ENCODE measurements around the gene FAM174C. TPM values are rescaled to one million over a fixed set of nuclear protein-coding genes. Genes with fewer than 3 reads are reported as not detected.

The FAM174C gene
- total and polyA plus RNA-seq, 10 of the 15 experiments (the other 5 are each of a cell fraction or from before 2014, with no cell fraction given): 0.89 to 94.6 (median 43.6) TPM

DNA sequence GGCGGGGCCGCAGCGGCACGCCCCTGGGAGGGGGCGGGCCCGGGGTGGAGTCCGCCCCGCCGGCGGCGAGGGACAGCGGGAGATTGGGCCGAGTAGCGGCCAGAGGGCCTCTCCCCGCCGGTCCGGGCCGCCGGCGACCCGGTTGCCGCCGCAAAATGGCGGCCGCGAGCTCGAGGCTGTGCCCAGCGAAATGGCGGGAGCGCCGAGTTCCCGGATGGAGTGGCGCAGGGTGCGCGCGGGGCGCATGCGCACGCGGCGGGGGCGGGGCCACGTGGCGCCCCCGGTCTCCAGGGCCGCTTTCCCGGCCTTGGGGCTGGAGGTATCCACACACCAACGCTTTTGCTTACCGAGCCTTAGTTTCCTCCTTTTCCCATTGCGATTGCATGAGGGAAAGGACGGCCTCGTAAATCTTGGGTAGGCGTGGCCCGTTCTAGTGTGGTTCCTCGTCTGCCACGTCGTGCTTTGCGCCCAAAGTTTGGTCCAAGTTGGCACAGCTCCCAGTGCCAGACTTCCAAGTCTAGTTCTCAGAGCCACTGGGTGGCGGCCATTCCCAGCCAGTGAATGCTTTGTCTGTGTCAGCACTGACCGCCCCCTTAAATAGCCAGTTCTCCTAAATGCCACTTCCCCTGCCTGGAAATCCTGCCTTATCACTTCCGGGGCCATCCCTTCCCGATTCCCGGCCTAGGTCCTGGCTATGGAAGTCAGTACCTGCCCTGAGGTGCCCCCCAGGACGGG lies 5.7 kb upstream of the FAM174C start:
- BruUV-seq (replicated peaks): TSS peak; percentile 65
- H3K4me3 ChIP-seq: peak overlapping the region; percentile 98
- peaks cover 44% of the 10 kb centered on the region for H3K4me1 ChIP-seq (ENCODE audit: control insufficient read depth, insufficient read depth, low read length)
- FAIRE-seq (no peak), ATAC-seq (peak; percentile 11), DNase-seq (ENCODE audit: low read depth, low spot score) (no peak)
- intact Hi-C loops (cut with micrococcal nuclease; ENCODE audit: unreplicated experiment) (loop anchor here (1.0 kb wide), 1 partner anchor 9 kb away; no protein-coding TSS in a partner anchor), in situ Hi-C loops (cut with MboI) (loop anchor here (10.0 kb wide), 1 partner anchor 815 kb away; no protein-coding TSS in a partner anchor)
- no peak overlapping the region; the same call in 1 of the 2 replicates for H2AFZ ChIP-seq (ENCODE audit: control insufficient read depth, low read depth, low read length)
- H3K79me2 ChIP-seq (ENCODE audit: control insufficient read depth, insufficient read depth, low read length): peaks cover 50% of the 10 kb centered on the region
- WGBS (ENCODE audit: insufficient coverage, insufficient replicate concordance, low lambda C conversion rate, missing lambda C conversion rate): under 1% methylated on average over 48 of the region's 64 CpGs
- SMC1A ChIA-PET (ENCODE audit: uncharacterized antibody, unreplicated experiment): interaction anchor here (1.0 to 7.3 kb wide), 2 partner anchors 13 to 26 kb away, joined by 3 to 172 read pairs; partner anchors contain the start of gene ATP5F1D
- no peaks in the 10 kb centered on the region for H3K9me3 ChIP-seq (replicated peaks; ENCODE audit: control insufficient read depth, insufficient read depth, low read length)
- POLR2A ChIA-PET: interaction anchor here (1.0 to 8.7 kb wide), 11 partner anchors 10 to 362 kb away, joined by 3 to 184 read pairs (median 5); partner anchors contain the start of genes ARHGAP45 and ATP5F1D
- RAD21 ChIA-PET (ENCODE audit: unreplicated experiment): interaction anchor here (1.0 to 5.1 kb wide), 7 partner anchors 10 to 212 kb away, joined by 3 to 336 read pairs (median 7); partner anchors contain the start of gene ATP5F1D
- CTCF ChIA-PET: interaction anchor here (0.6 to 7.2 kb wide), 5 partner anchors 10 to 250 kb away, joined by 3 to 363 read pairs (median 3); partner anchors contain the start of gene ATP5F1D
- no peaks in the 10 kb centered on the region; the same call in 1 of the 2 replicates for H4K20me1 ChIP-seq (ENCODE audit: control insufficient read depth, insufficient read depth)
- peak overlapping the region; percentile 98 for H3K27ac ChIP-seq (ENCODE audit: control insufficient read depth, insufficient read depth)
- H3K36me3 ChIP-seq (ENCODE audit: control insufficient read depth in 2 of 2, insufficient read depth in 2 of 2, low read length in 1 of 2): peaks cover 30 to 32% of the 10 kb centered on the region in 2 experiments
- no peaks in the 10 kb centered on the region for H3K27me3 ChIP-seq (replicated peaks in 1 of 2; ENCODE audit: control insufficient read depth in 2 of 2, insufficient read depth in 2 of 2, low read length in 1 of 2)
- peak overlapping the region; percentile 98 for H3K9ac ChIP-seq (ENCODE audit: control insufficient read depth, insufficient read depth, low read length)
- H3K4me2 ChIP-seq (ENCODE audit: control insufficient read depth, insufficient read depth): peak overlapping the region; percentile 99
- TF ChIP-seq CUX1 (IDR thresholded peaks at IDR 0.05; ENCODE audit: insufficient replicate concordance, low read depth, low read length): no peak
- no peak for TF ChIP-seq CREB1 (IDR thresholded peaks at IDR 0.05; ENCODE audit: low read depth)
- TF ChIP-seq POLR2AphosphoS2 (IDR thresholded peaks at IDR 0.05; ENCODE audit: low read depth, low read length): peak; percentile 73; the same call in 1 of the 2 replicates
- TF ChIP-seq, protein P1, sequence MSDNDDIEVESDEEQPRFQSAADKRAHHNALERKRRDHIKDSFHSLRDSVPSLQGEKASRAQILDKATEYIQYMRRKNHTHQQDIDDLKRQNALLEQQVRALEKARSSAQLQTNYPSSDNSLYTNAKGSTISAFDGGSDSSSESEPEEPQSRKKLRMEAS (IDR thresholded peaks at IDR 0.05; ENCODE audit: low read depth, low read length): peak; percentile 80; the same call in 1 of the 2 replicates
- no peak for TF ChIP-seq EZH2 (IDR thresholded peaks at IDR 0.05; ENCODE audit: borderline replicate concordance, control insufficient read depth, low read depth, low read length)
- TF ChIP-seq, protein P2, sequence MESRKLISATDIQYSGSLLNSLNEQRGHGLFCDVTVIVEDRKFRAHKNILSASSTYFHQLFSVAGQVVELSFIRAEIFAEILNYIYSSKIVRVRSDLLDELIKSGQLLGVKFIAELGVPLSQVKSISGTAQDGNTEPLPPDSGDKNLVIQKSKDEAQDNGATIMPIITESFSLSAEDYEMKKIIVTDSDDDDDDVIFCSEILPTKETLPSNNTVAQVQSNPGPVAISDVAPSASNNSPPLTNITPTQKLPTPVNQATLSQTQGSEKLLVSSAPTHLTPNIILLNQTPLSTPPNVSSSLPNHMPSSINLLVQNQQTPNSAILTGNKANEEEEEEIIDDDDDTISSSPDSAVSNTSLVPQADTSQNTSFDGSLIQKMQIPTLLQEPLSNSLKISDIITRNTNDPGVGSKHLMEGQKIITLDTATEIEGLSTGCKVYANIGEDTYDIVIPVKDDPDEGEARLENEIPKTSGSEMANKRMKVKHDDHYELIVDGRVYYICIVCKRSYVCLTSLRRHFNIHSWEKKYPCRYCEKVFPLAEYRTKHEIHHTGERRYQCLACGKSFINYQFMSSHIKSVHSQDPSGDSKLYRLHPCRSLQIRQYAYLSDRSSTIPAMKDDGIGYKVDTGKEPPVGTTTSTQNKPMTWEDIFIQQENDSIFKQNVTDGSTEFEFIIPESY (IDR thresholded peaks at IDR 0.05): no peak; the same call in 1 of the 2 replicates
- peak; percentile 96 for TF ChIP-seq POLR2AphosphoS5 (IDR thresholded peaks at IDR 0.05; ENCODE audit: low read length)
- TF ChIP-seq, protein P3, sequence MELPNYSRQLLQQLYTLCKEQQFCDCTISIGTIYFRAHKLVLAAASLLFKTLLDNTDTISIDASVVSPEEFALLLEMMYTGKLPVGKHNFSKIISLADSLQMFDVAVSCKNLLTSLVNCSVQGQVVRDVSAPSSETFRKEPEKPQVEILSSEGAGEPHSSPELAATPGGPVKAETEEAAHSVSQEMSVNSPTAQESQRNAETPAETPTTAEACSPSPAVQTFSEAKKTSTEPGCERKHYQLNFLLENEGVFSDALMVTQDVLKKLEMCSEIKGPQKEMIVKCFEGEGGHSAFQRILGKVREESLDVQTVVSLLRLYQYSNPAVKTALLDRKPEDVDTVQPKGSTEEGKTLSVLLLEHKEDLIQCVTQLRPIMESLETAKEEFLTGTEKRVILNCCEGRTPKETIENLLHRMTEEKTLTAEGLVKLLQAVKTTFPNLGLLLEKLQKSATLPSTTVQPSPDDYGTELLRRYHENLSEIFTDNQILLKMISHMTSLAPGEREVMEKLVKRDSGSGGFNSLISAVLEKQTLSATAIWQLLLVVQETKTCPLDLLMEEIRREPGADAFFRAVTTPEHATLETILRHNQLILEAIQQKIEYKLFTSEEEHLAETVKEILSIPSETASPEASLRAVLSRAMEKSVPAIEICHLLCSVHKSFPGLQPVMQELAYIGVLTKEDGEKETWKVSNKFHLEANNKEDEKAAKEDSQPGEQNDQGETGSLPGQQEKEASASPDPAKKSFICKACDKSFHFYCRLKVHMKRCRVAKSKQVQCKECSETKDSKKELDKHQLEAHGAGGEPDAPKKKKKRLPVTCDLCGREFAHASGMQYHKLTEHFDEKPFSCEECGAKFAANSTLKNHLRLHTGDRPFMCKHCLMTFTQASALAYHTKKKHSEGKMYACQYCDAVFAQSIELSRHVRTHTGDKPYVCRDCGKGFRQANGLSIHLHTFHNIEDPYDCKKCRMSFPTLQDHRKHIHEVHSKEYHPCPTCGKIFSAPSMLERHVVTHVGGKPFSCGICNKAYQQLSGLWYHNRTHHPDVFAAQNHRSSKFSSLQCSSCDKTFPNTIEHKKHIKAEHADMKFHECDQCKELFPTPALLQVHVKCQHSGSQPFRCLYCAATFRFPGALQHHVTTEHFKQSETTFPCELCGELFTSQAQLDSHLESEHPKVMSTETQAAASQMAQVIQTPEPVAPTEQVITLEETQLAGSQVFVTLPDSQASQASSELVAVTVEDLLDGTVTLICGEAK (IDR thresholded peaks at IDR 0.05; ENCODE audit: borderline replicate concordance): 0 out of 2 replicates have a peak, but pooled peaks have one; percentile 15
- peak; percentile 100 for TF ChIP-seq YY1 (IDR thresholded peaks at IDR 0.05; ENCODE audit: low read depth, low read length)

Data from GM12878 (cell line).